Measurements from ENCODE around the gene TMEM79. TPM values are rescaled to one million over a fixed set of nuclear protein-coding genes. Genes with fewer than 3 reads are reported as not detected.

TMEM79 gene
- total RNA-seq, 1 donor from 2014 or later = 6.1 TPM

- peaks cover 8% of the 10 kb centered on the region for H3K4me1 Mint-ChIP-seq
- DNase-seq (ENCODE audit: low spot score in 2 of 2, unreplicated experiment in 2 of 2) = no peak
- no peaks in the 10 kb centered on the region for H3K27me3 Mint-ChIP-seq (ENCODE audit: low read depth)
- no peaks in the 10 kb centered on the region for H3K9me3 Mint-ChIP-seq
- H3K4me3 Mint-ChIP-seq = no peak overlapping the region
- peaks cover 3% of the 10 kb centered on the region for H3K36me3 Mint-ChIP-seq
- H3K27ac Mint-ChIP-seq = no peak overlapping the region
- no peak for TF ChIP-seq CTCF (IDR thresholded peaks at IDR 0.05; ENCODE audit: unreplicated experiment)
These were observed 5.7 kb downstream of the TMEM79 start for GRCh38 chr1:156289857-156290256.

- no peaks in the 10 kb centered on the region for H3K9me3 Mint-ChIP-seq
- peaks cover 16% of the 10 kb centered on the region for H3K4me1 Mint-ChIP-seq
- H3K27ac Mint-ChIP-seq = peak overlapping the region; percentile 90
- H3K36me3 Mint-ChIP-seq = peaks cover 3% of the 10 kb centered on the region
- H3K27me3 Mint-ChIP-seq (ENCODE audit: low read depth) = no peaks in the 10 kb centered on the region
- TF ChIP-seq CTCF (IDR thresholded peaks at IDR 0.05; ENCODE audit: unreplicated experiment) = no peak
- H3K4me3 Mint-ChIP-seq = peak overlapping the region; percentile 80
- peak; percentile 76 to 86 for DNase-seq (ENCODE audit: low spot score in 2 of 2, unreplicated experiment in 2 of 2)
These were observed 7.3 kb downstream of the TMEM79 start for GRCh38 chr1:156291226-156292061.

GRCh38 chr1:156293098-156293434 lies 8.9 kb downstream of the TMEM79 start:
- no peak overlapping the region for H3K27ac Mint-ChIP-seq
- no peak overlapping the region for H3K4me3 Mint-ChIP-seq
- no peak for TF ChIP-seq CTCF (IDR thresholded peaks at IDR 0.05; ENCODE audit: unreplicated experiment)
- no peak for DNase-seq (ENCODE audit: low spot score in 2 of 2, unreplicated experiment in 2 of 2)
- H3K27me3 Mint-ChIP-seq (ENCODE audit: low read depth) = no peaks in the 10 kb centered on the region
- peaks cover 3% of the 10 kb centered on the region for H3K36me3 Mint-ChIP-seq
- peaks cover 16% of the 10 kb centered on the region for H3K4me1 Mint-ChIP-seq
- H3K9me3 Mint-ChIP-seq = no peaks in the 10 kb centered on the region

GRCh38 chr1:156293895-156294294 lies 9.8 kb downstream of the TMEM79 start:
- H3K4me3 Mint-ChIP-seq = no peak overlapping the region
- no peaks in the 10 kb centered on the region for H3K36me3 Mint-ChIP-seq
- DNase-seq (ENCODE audit: low spot score in 2 of 2, unreplicated experiment in 2 of 2) = no peak
- no peak for TF ChIP-seq CTCF (IDR thresholded peaks at IDR 0.05; ENCODE audit: unreplicated experiment)
- no peak overlapping the region for H3K27ac Mint-ChIP-seq
- H3K27me3 Mint-ChIP-seq (ENCODE audit: low read depth) = no peaks in the 10 kb centered on the region
- H3K4me1 Mint-ChIP-seq = peaks cover 16% of the 10 kb centered on the region
- no peaks in the 10 kb centered on the region for H3K9me3 Mint-ChIP-seq

GRCh38 chr1:156295391-156295947 lies 11.3 kb downstream of the TMEM79 start, which contains the start of gene GLMP:
Gene GLMP (minus strand): TSS chr1:156295679. CDS start chr1:156295645, 34 bp downstream.
- DNase-seq (ENCODE audit: low spot score in 2 of 2, unreplicated experiment in 2 of 2) = no peak
- no peak for TF ChIP-seq CTCF (IDR thresholded peaks at IDR 0.05; ENCODE audit: unreplicated experiment)
- Mint-ChIP-seq H3K4me1 (peaks cover 16% of the 10 kb centered on the region), H3K4me3 (peak within 1 kb of the TSS; percentile 88), H3K27me3 (ENCODE audit: low read depth) (no peaks in the 10 kb centered on the region), H3K27ac (peak within 1 kb of the TSS; percentile 61), H3K9me3 (no peaks in the 10 kb centered on the region), H3K36me3 (no peaks in the 10 kb centered on the region)
